AG09309 (cell line): ENCODE measurements around the gene PARD3B.

Experiments used
- DNase-seq: peaks from one replicate; pipeline ENCODE4 v3.0.0-alpha.2; 2010; ENCODE audit warnings: low read depth
- H3K4me3 ChIP-seq: 2 replicates; pipeline ENCODE4 v1.5.1; 2011; ENCODE audit warnings: mild to moderate bottlenecking, low read depth, low read length, moderate library complexity; ENCODE audit not compliant: control insufficient read depth
- TF ChIP-seq, protein P1 (sequence below): IDR thresholded peaks from 2 replicates; pipeline ENCODE4 v1.5.1; 2011; ENCODE audit warnings: mild to moderate bottlenecking, low read depth, low read length, inconsistent platforms; ENCODE audit not compliant: insufficient read depth, control insufficient read depth; ENCODE audit errors: missing control alignments

PARD3B gene

DNA sequence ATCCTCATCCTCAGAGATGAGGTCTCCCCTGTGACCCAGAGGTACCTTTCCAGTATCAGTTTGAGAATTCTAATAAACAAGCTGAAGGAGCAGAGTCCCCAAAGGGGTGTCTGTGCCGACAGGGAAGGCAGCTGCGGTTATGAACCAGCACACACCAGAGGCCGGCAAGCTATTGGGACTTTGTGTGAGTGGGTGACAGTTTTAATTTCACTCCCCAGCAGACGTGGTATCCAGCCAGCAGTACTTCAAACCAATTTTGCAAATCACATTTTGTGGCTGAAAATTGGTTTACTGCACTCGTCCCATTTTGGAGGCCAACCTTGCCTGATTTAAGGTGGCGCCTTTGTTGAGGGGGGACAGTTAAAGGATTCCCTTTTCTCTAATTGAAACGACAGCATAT, 1034.1 kb downstream of the PARD3B start:
- DNase-seq, result no peak
- TF ChIP-seq, protein P1, sequence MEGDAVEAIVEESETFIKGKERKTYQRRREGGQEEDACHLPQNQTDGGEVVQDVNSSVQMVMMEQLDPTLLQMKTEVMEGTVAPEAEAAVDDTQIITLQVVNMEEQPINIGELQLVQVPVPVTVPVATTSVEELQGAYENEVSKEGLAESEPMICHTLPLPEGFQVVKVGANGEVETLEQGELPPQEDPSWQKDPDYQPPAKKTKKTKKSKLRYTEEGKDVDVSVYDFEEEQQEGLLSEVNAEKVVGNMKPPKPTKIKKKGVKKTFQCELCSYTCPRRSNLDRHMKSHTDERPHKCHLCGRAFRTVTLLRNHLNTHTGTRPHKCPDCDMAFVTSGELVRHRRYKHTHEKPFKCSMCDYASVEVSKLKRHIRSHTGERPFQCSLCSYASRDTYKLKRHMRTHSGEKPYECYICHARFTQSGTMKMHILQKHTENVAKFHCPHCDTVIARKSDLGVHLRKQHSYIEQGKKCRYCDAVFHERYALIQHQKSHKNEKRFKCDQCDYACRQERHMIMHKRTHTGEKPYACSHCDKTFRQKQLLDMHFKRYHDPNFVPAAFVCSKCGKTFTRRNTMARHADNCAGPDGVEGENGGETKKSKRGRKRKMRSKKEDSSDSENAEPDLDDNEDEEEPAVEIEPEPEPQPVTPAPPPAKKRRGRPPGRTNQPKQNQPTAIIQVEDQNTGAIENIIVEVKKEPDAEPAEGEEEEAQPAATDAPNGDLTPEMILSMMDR, result no peak
- H3K4me3 ChIP-seq, result no peak overlapping the region

DNA sequence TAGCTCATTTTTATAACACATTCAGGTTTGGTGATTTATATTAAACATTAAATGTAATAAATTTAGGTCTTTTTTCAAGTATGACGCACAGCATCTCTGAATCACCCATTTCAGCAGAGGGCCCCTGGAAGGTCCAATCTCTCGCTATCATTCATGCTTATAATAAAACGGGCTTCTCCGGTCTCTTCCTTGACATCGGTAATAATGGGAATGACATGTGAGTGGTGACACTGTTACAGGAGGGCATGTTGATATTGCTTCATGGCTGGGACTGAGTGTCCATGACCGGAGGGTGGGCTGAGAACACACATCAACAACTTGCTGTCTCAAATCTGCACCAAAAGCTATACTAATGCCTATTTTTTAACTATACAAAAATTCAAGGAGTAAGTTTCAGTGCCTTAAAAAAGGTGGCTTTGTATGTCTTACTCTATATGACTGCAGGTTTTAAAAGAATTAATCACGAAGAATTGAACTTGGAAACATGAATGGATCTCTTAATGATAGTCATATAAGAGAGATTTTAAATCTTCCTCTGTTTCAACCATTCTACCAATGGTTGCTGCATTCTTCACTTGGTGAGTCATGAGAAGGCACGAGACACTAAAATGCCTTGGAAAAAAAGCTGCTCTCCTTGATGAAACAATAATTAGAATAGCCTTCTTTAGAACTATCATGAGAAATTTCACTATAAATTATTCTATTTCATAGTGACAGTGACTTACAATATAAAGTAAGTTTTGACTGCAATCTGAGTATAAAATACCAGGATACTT, 1035.1 kb downstream of the PARD3B start:
- TF ChIP-seq, protein P1, result no peak
- no peak overlapping the region for H3K4me3 ChIP-seq
- no peak for DNase-seq

DNA sequence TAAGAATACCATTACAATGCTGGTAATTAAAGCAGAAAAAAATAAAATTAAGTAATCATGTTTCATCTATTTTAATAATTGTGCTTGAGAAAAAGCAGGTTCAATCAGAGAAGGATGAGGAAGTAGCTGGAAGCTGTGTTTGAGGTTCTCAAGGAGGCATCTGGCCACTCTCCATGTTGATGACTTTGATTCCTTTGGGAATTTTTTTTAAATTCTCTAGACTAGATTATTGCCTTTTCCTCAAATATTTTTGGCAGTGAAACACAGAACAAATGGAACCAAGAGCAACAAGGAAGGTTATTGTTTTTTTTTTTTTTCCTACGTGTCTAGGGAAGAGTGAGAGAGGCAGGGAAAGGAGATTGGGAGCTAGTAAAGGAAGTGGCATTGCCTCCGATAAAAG, 1037.1 kb downstream of the PARD3B start:
- TF ChIP-seq, protein P1, result no peak
- no peak overlapping the region for H3K4me3 ChIP-seq
- no peak for DNase-seq

DNA sequence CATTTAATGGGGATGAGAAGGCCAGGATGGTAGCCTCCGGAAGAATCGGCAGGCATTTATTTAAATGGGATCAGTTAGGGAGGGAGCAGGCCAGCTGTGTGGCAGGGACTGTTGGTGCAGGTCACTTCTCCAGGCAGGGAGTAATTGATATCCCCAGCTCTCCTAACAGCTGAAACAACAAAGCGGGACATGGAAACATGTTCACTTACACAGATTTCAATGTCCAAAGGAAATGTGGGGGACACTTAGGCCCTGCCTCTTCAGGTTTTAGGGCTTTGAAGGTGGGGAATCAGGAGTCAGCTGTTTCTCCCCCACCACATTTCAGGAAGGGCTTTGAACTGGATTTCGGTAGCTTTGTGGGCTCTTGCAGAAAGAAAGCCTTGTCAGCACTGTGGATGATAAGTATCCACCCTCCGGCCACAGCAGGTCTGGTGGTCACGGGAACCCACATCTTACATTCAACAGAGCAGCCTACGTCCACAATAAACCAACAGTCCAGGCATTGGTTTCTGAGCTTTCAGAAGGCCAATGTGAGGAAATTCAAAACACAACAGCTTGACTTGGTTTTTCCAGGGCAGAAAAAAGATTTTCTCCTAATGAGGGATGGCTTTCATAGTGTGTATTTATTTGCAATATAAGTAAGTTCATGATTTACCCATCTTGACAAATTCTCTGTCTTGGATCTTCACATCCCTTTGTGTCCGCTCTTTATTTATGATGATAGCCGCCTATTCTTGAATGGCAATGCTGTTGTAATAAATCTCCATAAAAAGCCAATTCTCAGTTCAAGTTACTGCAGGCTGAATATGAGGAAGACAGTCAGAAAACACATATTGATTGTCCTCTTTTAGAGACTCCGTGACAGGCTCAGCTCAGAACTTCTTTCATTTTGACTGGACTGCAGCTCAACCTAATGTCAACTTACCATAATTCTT, 1040.4 kb downstream of the PARD3B start:
- no peak for DNase-seq
- TF ChIP-seq, protein P1, result no peak
- no peak overlapping the region for H3K4me3 ChIP-seq

DNA sequence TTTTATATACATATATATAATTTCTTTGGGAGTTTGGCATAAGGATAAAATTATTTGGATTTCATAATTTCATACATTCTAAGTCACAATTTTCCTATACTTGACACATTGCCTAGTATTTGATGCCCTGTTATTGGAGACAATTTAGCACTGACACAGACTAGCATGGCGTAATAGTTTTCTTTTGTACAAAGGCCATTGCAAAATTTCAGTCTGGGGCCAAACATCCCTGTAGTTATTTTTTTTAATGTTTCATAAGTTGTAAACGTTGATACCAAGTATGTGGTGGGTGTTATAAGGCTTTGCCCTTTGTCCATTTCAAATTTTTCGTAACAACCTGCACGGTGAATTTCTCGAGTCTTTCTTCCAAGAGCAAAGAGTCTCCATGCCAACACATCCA, 1041.4 kb downstream of the PARD3B start:
- DNase-seq, result no peak
- TF ChIP-seq, protein P1, result no peak
- H3K4me3 ChIP-seq, result no peak overlapping the region

DNA sequence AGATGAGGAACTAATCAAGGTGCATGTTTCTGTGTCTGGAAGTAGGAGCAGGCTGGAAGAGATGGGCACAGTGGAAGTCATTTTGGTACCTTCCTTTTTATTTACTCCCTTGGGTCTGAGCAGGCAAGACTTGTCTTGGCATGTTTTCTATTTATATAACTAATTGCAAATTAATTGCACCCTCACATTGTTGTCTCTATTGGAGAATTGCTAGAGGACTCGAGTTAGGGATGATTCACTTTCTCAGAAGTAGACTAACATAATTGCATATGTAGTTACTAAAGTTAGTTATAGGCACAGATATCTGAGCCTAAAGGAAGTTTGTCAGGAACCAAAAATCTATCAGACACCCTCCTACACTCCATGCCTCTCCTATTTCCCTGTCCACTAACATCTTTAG, 1044.2 kb downstream of the PARD3B start:
- TF ChIP-seq, protein P1, result no peak
- no peak for DNase-seq
- no peak overlapping the region for H3K4me3 ChIP-seq
